ENCODE results near the gene ACBD6.

DNA sequence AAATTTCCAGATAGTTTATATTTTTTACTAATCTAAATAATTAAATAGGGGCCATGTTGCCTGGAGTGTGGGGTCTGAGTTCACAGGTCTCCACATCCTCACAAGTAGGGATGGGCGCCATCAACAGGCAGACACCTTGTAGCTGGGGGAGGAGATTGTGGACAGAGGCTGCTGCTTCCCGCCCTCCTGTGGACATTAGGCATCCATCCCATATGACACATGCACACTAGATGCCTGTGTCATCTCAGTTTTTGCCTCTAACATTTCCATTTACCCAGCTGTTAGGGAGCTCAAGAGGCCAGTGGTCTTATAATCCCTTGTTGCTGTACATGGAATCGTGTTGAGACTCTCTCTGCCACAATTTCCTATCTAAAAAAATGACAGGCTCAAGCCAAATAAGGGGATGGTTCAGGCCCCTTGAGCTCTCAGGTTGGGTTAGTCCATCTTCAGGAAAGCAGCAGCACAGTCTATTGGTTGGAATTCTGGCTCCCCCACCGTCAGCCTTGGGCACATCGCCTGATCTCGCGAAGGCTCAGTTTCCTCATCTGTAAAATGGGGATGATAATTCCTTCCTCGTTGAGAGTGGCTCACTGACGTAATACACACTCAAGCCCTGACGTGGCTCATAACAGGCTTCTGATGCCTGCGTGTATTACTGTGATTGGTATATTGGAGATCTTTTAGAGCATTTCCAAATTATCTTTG lies 258.7 kb downstream of the ACBD6 start:
- TF ChIP-seq, protein P1, sequence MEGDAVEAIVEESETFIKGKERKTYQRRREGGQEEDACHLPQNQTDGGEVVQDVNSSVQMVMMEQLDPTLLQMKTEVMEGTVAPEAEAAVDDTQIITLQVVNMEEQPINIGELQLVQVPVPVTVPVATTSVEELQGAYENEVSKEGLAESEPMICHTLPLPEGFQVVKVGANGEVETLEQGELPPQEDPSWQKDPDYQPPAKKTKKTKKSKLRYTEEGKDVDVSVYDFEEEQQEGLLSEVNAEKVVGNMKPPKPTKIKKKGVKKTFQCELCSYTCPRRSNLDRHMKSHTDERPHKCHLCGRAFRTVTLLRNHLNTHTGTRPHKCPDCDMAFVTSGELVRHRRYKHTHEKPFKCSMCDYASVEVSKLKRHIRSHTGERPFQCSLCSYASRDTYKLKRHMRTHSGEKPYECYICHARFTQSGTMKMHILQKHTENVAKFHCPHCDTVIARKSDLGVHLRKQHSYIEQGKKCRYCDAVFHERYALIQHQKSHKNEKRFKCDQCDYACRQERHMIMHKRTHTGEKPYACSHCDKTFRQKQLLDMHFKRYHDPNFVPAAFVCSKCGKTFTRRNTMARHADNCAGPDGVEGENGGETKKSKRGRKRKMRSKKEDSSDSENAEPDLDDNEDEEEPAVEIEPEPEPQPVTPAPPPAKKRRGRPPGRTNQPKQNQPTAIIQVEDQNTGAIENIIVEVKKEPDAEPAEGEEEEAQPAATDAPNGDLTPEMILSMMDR (IDR thresholded peaks at IDR 0.05; ENCODE audit: low read depth, low read length, poor library complexity, severe bottlenecking), result no peak
- TF ChIP-seq EZH2phosphoT487 (IDR thresholded peaks at IDR 0.05; ENCODE audit: borderline replicate concordance, low read length), result no peak

All from DOHH2 (cell line).